H1 (cell line): ENCODE results near the gene LRFN3. TPM values are rescaled to one million over a fixed set of nuclear protein-coding genes. Genes with fewer than 3 reads are reported as not detected.

Source experiments
- CTCF ChIA-PET: fragments of 300-600 bp; sonication (Branson Sonifier 250); formaldehyde crosslinking; loops from one replicate; lab custom pipeline; 2021; ENCODE audit not compliant: partially characterized antibody; lab: Charles Lee
- POLR2A ChIA-PET: fragments of 300-600 bp; sonication (Branson Sonifier 250); formaldehyde crosslinking; loops from one replicate; lab custom pipeline; 2021; ENCODE audit warnings: inconsistent platforms; ENCODE audit not compliant: partially characterized antibody; lab: Charles Lee
- DNase-seq, 2 experiments: peaks; one replicate each; pipeline versions ENCODE4 v3.0.0 to v3.0.0-alpha.2; 2010 to 2022; ENCODE audit warnings: low spot score in 2 of 2, low read depth in 1 of 2, mixed read lengths in 1 of 2
- FAIRE-seq: peaks from 2 replicates; lab custom pipeline; 2011; peaks lifted over from hg19 to GRCh38; lab: Jason Lieb, UNC
- H2AFZ ChIP-seq: 2 replicates; pipeline ENCODE4 v1.8.1; 2012; ENCODE audit warnings: low read length, inconsistent platforms
- H2AK5ac ChIP-seq: 2 replicates; pipeline ENCODE4 v1.6.1; 2013; ENCODE audit warnings: low read depth, low read length
- H2BK120ac ChIP-seq: replicated peaks from 2 replicates; pipeline ENCODE3; 2013; ENCODE audit warnings: low read depth, low read length, inconsistent platforms
- H2BK12ac ChIP-seq: 2 replicates; pipeline ENCODE4 v1.6.1; 2013; ENCODE audit warnings: low read depth, low read length
- H2BK15ac ChIP-seq: 2 replicates; pipeline ENCODE4 v1.6.1; 2013; ENCODE audit warnings: low read length
- H2BK20ac ChIP-seq: 2 replicates; pipeline ENCODE4 v1.6.1; 2013; ENCODE audit warnings: low read length
- H2BK5ac ChIP-seq: 2 replicates; pipeline ENCODE4 v1.6.1; 2013; ENCODE audit warnings: low read depth, low read length
- H3K14ac ChIP-seq: 2 replicates; pipeline ENCODE4 v1.6.1; 2013; ENCODE audit warnings: inconsistent platforms; ENCODE audit not compliant: insufficient read length
- H3K18ac ChIP-seq: 2 replicates; pipeline ENCODE4 v1.6.1; 2013; ENCODE audit warnings: low read length; ENCODE audit errors: extremely low read depth
- H3K23ac ChIP-seq: 2 replicates; pipeline ENCODE4 v1.6.1; 2013; ENCODE audit warnings: inconsistent platforms; ENCODE audit not compliant: insufficient read length
- H3K23me2 ChIP-seq: 2 replicates; pipeline ENCODE4 v1.6.1; 2013; ENCODE audit warnings: low read depth, low read length
- H3K27ac ChIP-seq: 2 replicates; pipeline ENCODE4 v1.6.1; 2011; ENCODE audit warnings: low read depth, low read length, inconsistent platforms
- H3K27me3 ChIP-seq, 4 experiments: replicated peaks in 1 of 4; 1 replicate in 1 of 4; 2 replicates in 3 of 4; pipeline versions ENCODE4 v1.6.1 to v1.8.1; 2011 to 2013; ENCODE audit warnings: low read length in 3 of 4, mild to moderate bottlenecking in 3 of 4, inconsistent platforms in 2 of 4, mixed read lengths in 2 of 4, moderate library complexity in 1 of 4; ENCODE audit not compliant: control insufficient read depth in 3 of 4, insufficient read depth in 3 of 4; ENCODE audit errors: extremely low read depth in 1 of 4
- H3K36me3 ChIP-seq, 4 experiments: 2 replicates each; pipeline versions ENCODE4 v1.6.1 to v1.8.1; 2011 to 2013; ENCODE audit warnings: mild to moderate bottlenecking in 4 of 4, low read length in 3 of 4, moderate library complexity in 2 of 4, control low read depth in 1 of 4, inconsistent platforms in 1 of 4; ENCODE audit not compliant: insufficient read depth in 4 of 4, control insufficient read depth in 2 of 4
- H3K4ac ChIP-seq: replicated peaks from 2 replicates; pipeline ENCODE3; 2013; ENCODE audit warnings: low read length, low read depth, mixed read lengths, inconsistent platforms; ENCODE audit not compliant: insufficient read length
- H3K4me1 ChIP-seq, 4 experiments: replicated peaks in 1 of 4; 1 replicate in 1 of 4; 2 replicates in 3 of 4; pipeline versions ENCODE4 v1.6.1 to v1.8.1; 2011 to 2013; ENCODE audit warnings: low read length in 3 of 4, inconsistent platforms in 2 of 4, mixed read lengths in 1 of 4; ENCODE audit not compliant: insufficient read depth in 4 of 4, control insufficient read depth in 3 of 4
- H3K4me2 ChIP-seq, 2 experiments: 2 replicates each; pipeline versions ENCODE4 v1.6.1 to v1.8.1; 2011 to 2013; ENCODE audit warnings: low read depth in 2 of 2, low read length in 2 of 2, control low read depth in 1 of 2, inconsistent platforms in 1 of 2, mild to moderate bottlenecking in 1 of 2; ENCODE audit not compliant: insufficient read depth in 1 of 2
- H3K4me3 ChIP-seq, 4 experiments: fragments of 200-600, 300-600 bp in 1 of 4; sonication (generic), shearing (Covaris generic), sonication (Bioruptor Twin) in 1 of 4; 2 replicates each; pipeline versions ENCODE4 v1.5.1 to v1.8.1; 2011 to 2016; ENCODE audit warnings: low read length in 4 of 4, low read depth in 3 of 4, control low read depth in 2 of 4, inconsistent platforms in 2 of 4, mild to moderate bottlenecking in 2 of 4, mixed read lengths in 1 of 4, moderate library complexity in 1 of 4; ENCODE audit not compliant: insufficient read depth in 2 of 4; ENCODE audit errors: extremely low read depth in 1 of 4
- H3K56ac ChIP-seq: replicated peaks from 2 replicates; pipeline ENCODE3; 2013; ENCODE audit warnings: low read depth, mild to moderate bottlenecking, mixed read lengths, low read length, inconsistent platforms; ENCODE audit not compliant: insufficient read length
- H3K79me1 ChIP-seq: 2 replicates; pipeline ENCODE4 v1.6.1; 2013; ENCODE audit warnings: low read depth, low read length, control low read depth
- H3K79me2 ChIP-seq, 2 experiments: 2 replicates each; pipeline versions ENCODE4 v1.6.1 to v1.8.1; 2012 to 2013; ENCODE audit warnings: low read length in 2 of 2, mild to moderate bottlenecking in 2 of 2, inconsistent platforms in 1 of 2; ENCODE audit not compliant: insufficient read depth in 2 of 2, control insufficient read depth in 1 of 2
- H3K9ac ChIP-seq, 4 experiments: replicated peaks in 1 of 4; 1 replicate in 1 of 4; 2 replicates in 3 of 4; pipeline versions ENCODE4 v1.6.1 to v1.8.1; 2011 to 2013; ENCODE audit warnings: low read depth in 3 of 4, low read length in 3 of 4, control low read depth in 2 of 4, mild to moderate bottlenecking in 2 of 4, moderate library complexity in 2 of 4, inconsistent platforms in 1 of 4; ENCODE audit errors: extremely low read depth in 1 of 4
- H3K9me3 ChIP-seq, 2 experiments: 2 replicates each; pipeline versions ENCODE4 v1.6.1 to v1.8.1; 2012 to 2013; ENCODE audit warnings: mild to moderate bottlenecking in 2 of 2, moderate library complexity in 2 of 2, control low read depth in 1 of 2, inconsistent platforms in 1 of 2, low read depth in 1 of 2, low read length in 1 of 2, mixed read lengths in 1 of 2; ENCODE audit not compliant: insufficient read depth in 2 of 2
- H4K20me1 ChIP-seq, 2 experiments: replicated peaks in 1 of 2; 2 replicates each; pipeline versions ENCODE3 to v1.8.1; 2011 to 2013; ENCODE audit warnings: inconsistent platforms in 2 of 2, low read length in 2 of 2, mild to moderate bottlenecking in 1 of 2; ENCODE audit not compliant: insufficient read depth in 2 of 2, control insufficient read depth in 1 of 2
- H4K5ac ChIP-seq: 2 replicates; pipeline ENCODE4 v1.6.1; 2013; ENCODE audit warnings: low read length, low read depth, mixed read lengths, inconsistent platforms; ENCODE audit not compliant: insufficient read length
- H4K8ac ChIP-seq: 2 replicates; pipeline ENCODE4 v1.8.0; 2013; ENCODE audit warnings: mild to moderate bottlenecking, moderate library complexity, low read length, inconsistent platforms; ENCODE audit not compliant: insufficient read depth; ENCODE audit errors: extremely low read depth
- H4K91ac ChIP-seq: replicated peaks from 2 replicates; pipeline ENCODE3; 2013; ENCODE audit warnings: low read length, mixed read lengths, inconsistent platforms; ENCODE audit not compliant: insufficient read length
- SIX5 ChIP-seq: IDR thresholded peaks from 2 replicates; pipeline ENCODE4 v1.6.1; 2011; ENCODE audit warnings: mild to moderate bottlenecking, low read depth, low read length
- TAF1 ChIP-seq: IDR thresholded peaks from 2 replicates; pipeline ENCODE4 v1.6.1; 2011; ENCODE audit warnings: mild to moderate bottlenecking, low read depth, low read length
- WGBS, 2 experiments: shearing (Covaris generic) in 1 of 2; methylation state at CpG; one replicate each; pipeline versions ENCODE4 v1.1.6 to v1.1.7; 2013 to 2015; ENCODE audit warnings: low lambda C conversion rate in 2 of 2, mixed read lengths in 2 of 2, inconsistent platforms in 1 of 2, low coverage in 1 of 2, missing lambda C conversion rate in 1 of 2; ENCODE audit not compliant: insufficient replicate concordance in 2 of 2, insufficient coverage in 1 of 2, insufficient read length in 1 of 2; ENCODE audit errors: extremely low coverage in 1 of 2, missing lambda C conversion rate in 1 of 2; 5-methylcytosine and 5-hydroxymethylcytosine counted together
- polyA plus RNA-seq, 7 experiments: library from polyadenylated mRNA; depleted of rRNA in 3 of 7; stranded (reverse) in 5 of 7; unstranded in 2 of 7; fragments of >200 nt in 5 of 7; fragments of 200-250 nt in 2 of 7; gene quantifications; 1 replicate in 5 of 7; 2 replicates in 1 of 7; 4 replicates in 1 of 7; pipeline versions ENCODE4 v1.2.1 to v1.2.3, GENCODE V29; 2011 to 2013; ENCODE audit warnings: missing spikeins in 2 of 7, mixed read lengths in 2 of 7
- total RNA-seq: library from RNA; stranded (reverse); fragmentation: NEBNext Ultra II Directional; extraction: Animal tissue kit (Norgen Biotek cat#: 25700); gene quantifications from 2 replicates; pipeline ENCODE4 v1.2.1, GENCODE V29; 2021

LRFN3 gene
- total and polyA plus RNA-seq, 2 of the 8 experiments (the other 6 are each of a cell fraction or from before 2014, with no cell fraction given) = 4.6 to 16.8 TPM

DNA sequence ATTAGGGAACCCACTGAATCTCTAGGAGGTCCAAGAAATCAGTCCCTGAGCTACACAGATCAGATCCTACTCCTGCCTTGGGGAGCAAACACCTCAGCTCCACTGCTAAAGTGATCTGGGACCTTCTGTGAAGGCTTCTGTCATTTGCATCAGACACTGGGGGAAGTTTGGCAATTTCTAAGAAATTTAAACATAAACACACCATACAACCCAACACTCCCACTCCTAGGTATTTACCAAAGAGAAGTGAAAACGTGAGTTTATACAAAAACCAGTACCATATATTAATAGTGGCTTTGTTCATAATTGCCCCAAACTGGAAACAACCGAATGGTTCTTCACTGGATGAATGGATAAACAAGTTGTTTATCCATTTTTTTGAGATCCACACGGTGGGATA lies 20.7 kb upstream of the LRFN3 start:
- H3K36me3 ChIP-seq = no peaks in the 10 kb centered on the region
- no peak overlapping the region for H3K27ac ChIP-seq
- H2AFZ ChIP-seq = no peak overlapping the region
- H2AK5ac ChIP-seq = no peak overlapping the region
- H3K79me1 ChIP-seq = no peaks in the 10 kb centered on the region
- H2BK5ac ChIP-seq = no peak overlapping the region
- no peaks in the 10 kb centered on the region for H3K23me2 ChIP-seq
- no peak overlapping the region for H3K4me3 ChIP-seq
- H4K5ac ChIP-seq = no peak overlapping the region
- H3K56ac ChIP-seq = no peak overlapping the region
- H4K91ac ChIP-seq = no peak overlapping the region
- FAIRE-seq (no peak), DNase-seq (no peak)
- H3K9ac ChIP-seq = no peak overlapping the region
- WGBS, 2 experiments = 80% methylated on average over 3 of the region's 3 CpGs; no CpG with 5 or more reads in 1 of the 2 experiments
- ChIA-PET POLR2A (no interaction called here), CTCF (interaction anchor here (1.0 to 4.4 kb wide), 4 partner anchors 10 to 119 kb away, joined by 3 to 13 read pairs (median 4); no protein-coding TSS in a partner anchor)
- H3K27me3 ChIP-seq = no peaks in the 10 kb centered on the region
- H4K20me1 ChIP-seq = no peaks in the 10 kb centered on the region
- no peak overlapping the region for H2BK12ac ChIP-seq
- no peaks in the 10 kb centered on the region for H3K9me3 ChIP-seq
- no peak overlapping the region for H3K18ac ChIP-seq
- no peak overlapping the region for H2BK20ac ChIP-seq
- no peak overlapping the region for H4K8ac ChIP-seq
- no peak overlapping the region for H2BK120ac ChIP-seq
- no peak overlapping the region for H3K4ac ChIP-seq
- H3K4me2 ChIP-seq = no peak overlapping the region
- no peaks in the 10 kb centered on the region for H3K79me2 ChIP-seq
- TF ChIP-seq TAF1 (no peak), SIX5 (no peak)
- TF ChIP-seq, all 59 proteins: peak for 0
- H2BK15ac ChIP-seq = no peak overlapping the region
- no peak overlapping the region for H3K23ac ChIP-seq
- H3K14ac ChIP-seq = no peak overlapping the region
- H3K4me1 ChIP-seq = no peaks in the 10 kb centered on the region
